HepG2 (cell line): ENCODE results near the gene RNF5. TPM values are rescaled to one million over a fixed set of nuclear protein-coding genes. Genes with fewer than 3 reads are reported as not detected.

Experiments
- ELF3 ChIP-seq: IDR thresholded peaks from 2 replicates; pipeline ENCODE4 v1.6.1; 2016; ENCODE audit warnings: missing genetic modification reagents, missing compliant biosample characterization
- FOXP1 ChIP-seq, 2 experiments: fragments of 450-650 bp in 1 of 2; IDR thresholded peaks; 2 replicates each; pipeline ENCODE4 v1.6.1; 2017 to 2018; ENCODE audit warnings: antibody characterized with exemption in 1 of 2
- GABPA ChIP-seq, 2 experiments: IDR thresholded peaks; 2 replicates each; pipeline ENCODE4 v1.6.1; 2011 to 2016; ENCODE audit warnings: low read depth in 2 of 2, low read length in 1 of 2, missing biosample characterization in 1 of 2, missing genetic modification characterization in 1 of 2
- HNF1B ChIP-seq: sonication (generic); formaldehyde crosslinking; IDR thresholded peaks from 2 replicates; pipeline ENCODE4 v1.5.1; 2020; ENCODE audit warnings: mild to moderate bottlenecking, moderate library complexity, missing genetic modification reagents
- KIAA2018 ChIP-seq: sonication (generic); formaldehyde crosslinking; IDR thresholded peaks from 2 replicates; pipeline ENCODE4 v1.5.0; 2020; ENCODE audit warnings: mild to moderate bottlenecking, missing genetic modification reagents, borderline replicate concordance
- MTA1 ChIP-seq: sonication (generic); formaldehyde crosslinking; IDR thresholded peaks from 2 replicates; pipeline ENCODE4 v1.4.0; 2020; ENCODE audit warnings: missing genetic modification reagents, mild to moderate bottlenecking, borderline replicate concordance
- NRL ChIP-seq: sonication (generic); formaldehyde crosslinking; IDR thresholded peaks from 2 replicates; pipeline ENCODE4 v1.5.0; 2020; ENCODE audit warnings: missing genetic modification reagents, mild to moderate bottlenecking, moderate library complexity, borderline replicate concordance
- THRA ChIP-seq: sonication (generic); formaldehyde crosslinking; IDR thresholded peaks from 2 replicates; pipeline ENCODE4 v1.4.0; 2020; ENCODE audit warnings: missing genetic modification reagents, borderline replicate concordance
- ZNF18 ChIP-seq: sonication (generic); formaldehyde crosslinking; IDR thresholded peaks from 2 replicates; pipeline ENCODE4 v1.8.0; 2022; ENCODE audit warnings: mild to moderate bottlenecking, missing genetic modification reagents; ENCODE audit not compliant: insufficient replicate concordance
- ZNF569 ChIP-seq: sonication (generic); formaldehyde crosslinking; IDR thresholded peaks from 2 replicates; pipeline ENCODE4 v1.5.0; 2020; ENCODE audit warnings: mild to moderate bottlenecking, missing genetic modification reagents, moderate library complexity, borderline replicate concordance
- ZNF75D ChIP-seq: sonication (generic); formaldehyde crosslinking; IDR thresholded peaks from 2 replicates; pipeline ENCODE4 v1.8.1; 2023; ENCODE audit warnings: missing genetic modification reagents, mild to moderate bottlenecking, borderline replicate concordance
- ZUFSP ChIP-seq: sonication (generic); formaldehyde crosslinking; IDR thresholded peaks from 2 replicates; pipeline ENCODE4 v1.9.0; 2021; ENCODE audit warnings: missing genetic modification reagents, mild to moderate bottlenecking, borderline replicate concordance
- polyA plus RNA-seq, 8 experiments: library from polyadenylated mRNA; depleted of rRNA in 3 of 8; stranded (reverse) in 7 of 8; unstranded in 1 of 8; fragments of >200 nt; fragmentation: Illumina TruSeq in 4 of 8; extraction: Trizol in 4 of 8; gene quantifications; 2 replicates each; pipeline versions ENCODE4 v1.2.1 to v1.2.3, GENCODE V29; 2011 to 2016; ENCODE audit warnings: low read depth in 4 of 8, missing spikeins in 1 of 8, mixed read lengths in 1 of 8; ENCODE audit not compliant: insufficient read depth in 1 of 8
- total RNA-seq, 5 experiments: library from RNA; depleted of rRNA; stranded (reverse); fragments of >200 nt; fragmentation: Illumina TruSeq; extraction: Trizol; gene quantifications; 2 replicates each; pipeline ENCODE4 v1.2.3, GENCODE V29; 2016; ENCODE audit warnings: low read depth in 1 of 5

The RNF5 gene
- total and polyA plus RNA-seq, 2 of the 13 experiments (the other 11 are each of a cell fraction or from before 2014, with no cell fraction given), result 98.0 to 131 TPM

GRCh38 chr6:32154514-32155161 lies 23.6 kb upstream of the RNF5 start (continued):
- no peak; the same call in 1 of the 2 replicates for TF ChIP-seq HNF1B (CRISPR knock-in tag)
- no peak for TF ChIP-seq FOXP1 (IDR thresholded peaks at IDR 0.05)
- no peak for TF ChIP-seq FOXP1 (CRISPR knock-in tag; IDR thresholded peaks at IDR 0.05)
- peak; percentile 83; the same call in 1 of the 2 replicates for TF ChIP-seq MTA1
- TF ChIP-seq ZNF18 (CRISPR knock-in tag), result no peak
- TF ChIP-seq ZUFSP (CRISPR knock-in tag), result no peak
- TF ChIP-seq ELF3 (CRISPR knock-in tag), result no peak; the same call in 1 of the 2 replicates
- TF ChIP-seq KIAA2018, result no peak
- no peak for TF ChIP-seq ZNF569 (CRISPR knock-in tag)
- peak; percentile 66 for TF ChIP-seq THRA (CRISPR knock-in tag)
- no peak for TF ChIP-seq NRL (CRISPR knock-in tag)
- no peak for TF ChIP-seq ZNF75D
- no peak for TF ChIP-seq GABPA (IDR thresholded peaks at IDR 0.05; ENCODE audit: low read depth, low read length)
- no peak for TF ChIP-seq GABPA (CRISPR knock-in tag; IDR thresholded peaks at IDR 0.05; ENCODE audit: low read depth)
